Central memory CD4-positive, alpha-beta T cell (primary cell): ENCODE measurements around the gene SLU7.

Experiments used
- DNase-seq: peaks from one replicate; pipeline ENCODE4 v3.0.0; 2022

Gene SLU7

GRCh38 chr5:160399402-160400353 lies 19.2 kb downstream of the SLU7 start, which contains the start of gene FAM200C:
Gene FAM200C, minus strand, starts transcription at chr5:160400054. Its CDS starts 4,564 bp downstream, at chr5:160395490.
- peak; percentile 59 for DNase-seq

- DNase-seq: no peak
These were observed 20.1 kb downstream of the SLU7 start for GRCh38 chr5:160398806-160399205.

GRCh38 chr5:160397492-160397891 lies 21.4 kb downstream of the SLU7 start:
- no peak for DNase-seq

GRCh38 chr5:160395111-160395510 lies 23.8 kb downstream of the SLU7 start:
- DNase-seq: no peak

- DNase-seq: peak; percentile 5
These were observed 27.8 kb downstream of the SLU7 start for GRCh38 chr5:160390787-160391696.

GRCh38 chr5:160387445-160387844 lies 31.4 kb downstream of the SLU7 start:
- DNase-seq: no peak

GRCh38 chr5:160385496-160385895 lies 33.4 kb downstream of the SLU7 start:
- no peak for DNase-seq

GRCh38 chr5:160384681-160385080 lies 34.2 kb downstream of the SLU7 start:
- no peak for DNase-seq

- no peak for DNase-seq
These were observed 36.5 kb downstream of the SLU7 start for GRCh38 chr5:160382346-160382745.

- no peak for DNase-seq
These were observed 38.8 kb downstream of the SLU7 start for GRCh38 chr5:160380041-160380440.

GRCh38 chr5:160379511-160379910 lies 39.4 kb downstream of the SLU7 start:
- no peak for DNase-seq

GRCh38 chr5:160378330-160378729 lies 40.6 kb downstream of the SLU7 start:
- DNase-seq: no peak

- DNase-seq: no peak
These were observed 41.2 kb downstream of the SLU7 start for GRCh38 chr5:160377651-160378050.

- DNase-seq: no peak
These were observed 42.5 kb downstream of the SLU7 start for GRCh38 chr5:160376416-160376815.

GRCh38 chr5:160375701-160376100 lies 43.2 kb downstream of the SLU7 start:
- no peak for DNase-seq

GRCh38 chr5:160375166-160375565 lies 43.7 kb downstream of the SLU7 start:
- DNase-seq: no peak

GRCh38 chr5:160371294-160371693 lies 47.6 kb downstream of the SLU7 start:
- no peak for DNase-seq

- no peak for DNase-seq
These were observed 48.2 kb downstream of the SLU7 start for GRCh38 chr5:160370713-160371034.

GRCh38 chr5:160369990-160370712 lies 48.7 kb downstream of the SLU7 start, which contains the start of gene C1QTNF2:
Gene C1QTNF2, minus strand, starts transcription at chr5:160370626. Its CDS starts 15,615 bp downstream, at chr5:160355011.
- no peak for DNase-seq

- DNase-seq: no peak
These were observed 51.0 kb downstream of the SLU7 start for GRCh38 chr5:160367885-160368284.

GRCh38 chr5:160367261-160367660 lies 51.6 kb downstream of the SLU7 start:
- no peak for DNase-seq

GRCh38 chr5:160366230-160366629 lies 52.7 kb downstream of the SLU7 start:
- DNase-seq: no peak
